Measurements from ENCODE around the gene UNC5A. TPM values are rescaled to one million over a fixed set of nuclear protein-coding genes. Genes with fewer than 3 reads are reported as not detected.

The UNC5A gene
- total RNA-seq, 4 donors from 2014 or later: 0.19 TPM; not detected in 3

DNA sequence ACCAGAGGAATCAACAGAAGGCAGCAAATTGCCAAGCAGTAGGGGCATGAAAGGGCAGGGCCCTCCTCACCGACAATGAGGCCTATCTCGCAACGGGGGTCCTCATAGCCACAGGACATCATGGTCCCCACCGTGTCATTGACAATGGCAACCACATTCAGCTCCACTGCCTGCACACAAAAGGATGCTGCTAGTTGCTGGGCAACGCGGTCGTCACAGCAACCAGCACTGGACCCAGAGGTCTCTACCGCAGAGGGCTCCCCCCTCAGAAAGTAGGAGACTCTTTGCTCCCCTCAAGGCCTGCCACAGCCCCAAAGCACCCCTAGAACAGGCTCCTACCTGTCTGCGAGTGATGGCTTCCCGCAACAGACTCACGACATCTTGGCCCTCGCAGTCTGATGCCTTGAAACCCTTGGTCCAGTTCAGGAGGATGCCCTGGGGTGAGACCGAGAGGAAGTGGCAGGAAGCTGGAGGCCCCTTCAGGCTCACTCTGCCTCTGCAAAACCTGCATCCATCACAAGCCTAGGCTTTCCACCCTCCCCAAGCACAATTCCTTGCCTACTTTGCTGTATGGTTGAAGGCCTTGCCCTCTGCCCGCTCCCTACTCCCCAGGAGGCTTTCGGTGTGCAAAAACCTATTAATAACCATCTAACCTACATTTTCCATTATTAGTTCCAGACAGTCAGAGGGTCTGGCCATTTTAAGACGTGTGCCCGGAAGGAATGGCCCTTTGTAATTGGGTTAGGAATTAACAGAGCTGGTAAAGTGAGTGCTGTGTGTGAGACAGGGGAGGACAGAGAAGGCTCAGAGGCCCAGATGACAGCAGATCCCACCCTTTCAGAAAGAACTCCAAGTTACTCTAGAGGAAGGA, 73.6 kb downstream of the UNC5A start:
- WGBS, 2 donors: 80 to 87% methylated on average over 2 to 11 of the region's 17 CpGs
- Histone ChIP-seq H3K27ac (no peak overlapping the region), H3K4me1 (no peaks in the 10 kb centered on the region), H3K27me3 (peaks cover 0 to 17% (median 0%) of the 10 kb centered on the region in 4 donors), H3K9me3 (no peaks in the 10 kb centered on the region), H3K36me3 (no peaks in the 10 kb centered on the region), H3K4me3 (no peak overlapping the region)
- TF ChIP-seq, protein P1, sequence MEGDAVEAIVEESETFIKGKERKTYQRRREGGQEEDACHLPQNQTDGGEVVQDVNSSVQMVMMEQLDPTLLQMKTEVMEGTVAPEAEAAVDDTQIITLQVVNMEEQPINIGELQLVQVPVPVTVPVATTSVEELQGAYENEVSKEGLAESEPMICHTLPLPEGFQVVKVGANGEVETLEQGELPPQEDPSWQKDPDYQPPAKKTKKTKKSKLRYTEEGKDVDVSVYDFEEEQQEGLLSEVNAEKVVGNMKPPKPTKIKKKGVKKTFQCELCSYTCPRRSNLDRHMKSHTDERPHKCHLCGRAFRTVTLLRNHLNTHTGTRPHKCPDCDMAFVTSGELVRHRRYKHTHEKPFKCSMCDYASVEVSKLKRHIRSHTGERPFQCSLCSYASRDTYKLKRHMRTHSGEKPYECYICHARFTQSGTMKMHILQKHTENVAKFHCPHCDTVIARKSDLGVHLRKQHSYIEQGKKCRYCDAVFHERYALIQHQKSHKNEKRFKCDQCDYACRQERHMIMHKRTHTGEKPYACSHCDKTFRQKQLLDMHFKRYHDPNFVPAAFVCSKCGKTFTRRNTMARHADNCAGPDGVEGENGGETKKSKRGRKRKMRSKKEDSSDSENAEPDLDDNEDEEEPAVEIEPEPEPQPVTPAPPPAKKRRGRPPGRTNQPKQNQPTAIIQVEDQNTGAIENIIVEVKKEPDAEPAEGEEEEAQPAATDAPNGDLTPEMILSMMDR (IDR thresholded peaks at IDR 0.05): no peak
- TF ChIP-seq POLR2A (IDR thresholded peaks at IDR 0.05): no peak
- no peak for DNase-seq
- intact Hi-C loops (cut with DNase I): no loop called here

DNA sequence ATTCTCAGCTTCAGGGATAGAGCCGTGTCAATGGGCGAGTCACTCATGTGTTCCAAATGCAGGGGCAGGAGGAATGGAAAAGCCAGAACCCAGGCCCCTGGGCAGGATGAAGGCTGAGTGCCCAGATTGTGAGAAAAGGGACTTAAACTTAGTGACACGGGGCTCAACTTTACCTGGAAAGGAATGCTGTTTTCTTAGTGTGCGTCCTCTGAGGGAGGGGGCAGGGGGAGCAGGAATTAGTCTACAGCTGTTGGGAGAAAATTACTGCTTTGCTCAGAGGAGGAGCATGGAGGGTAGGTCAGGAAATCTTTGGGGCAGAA, 74.2 kb downstream of the UNC5A start:
- TF ChIP-seq, protein P1 (IDR thresholded peaks at IDR 0.05): no peak
- TF ChIP-seq POLR2A (IDR thresholded peaks at IDR 0.05): no peak
- Histone ChIP-seq H3K4me1 (no peaks in the 10 kb centered on the region), H3K36me3 (no peaks in the 10 kb centered on the region), H3K27me3 (peaks cover 0 to 11% (median 0%) of the 10 kb centered on the region in 4 donors), H3K27ac (no peak overlapping the region), H3K4me3 (no peak overlapping the region), H3K9me3 (no peaks in the 10 kb centered on the region)
- intact Hi-C loops (cut with DNase I): no loop called here
- 54 to 60% methylated on average over 4 of the region's 4 CpGs for WGBS, 2 donors
- no peak for DNase-seq

DNA sequence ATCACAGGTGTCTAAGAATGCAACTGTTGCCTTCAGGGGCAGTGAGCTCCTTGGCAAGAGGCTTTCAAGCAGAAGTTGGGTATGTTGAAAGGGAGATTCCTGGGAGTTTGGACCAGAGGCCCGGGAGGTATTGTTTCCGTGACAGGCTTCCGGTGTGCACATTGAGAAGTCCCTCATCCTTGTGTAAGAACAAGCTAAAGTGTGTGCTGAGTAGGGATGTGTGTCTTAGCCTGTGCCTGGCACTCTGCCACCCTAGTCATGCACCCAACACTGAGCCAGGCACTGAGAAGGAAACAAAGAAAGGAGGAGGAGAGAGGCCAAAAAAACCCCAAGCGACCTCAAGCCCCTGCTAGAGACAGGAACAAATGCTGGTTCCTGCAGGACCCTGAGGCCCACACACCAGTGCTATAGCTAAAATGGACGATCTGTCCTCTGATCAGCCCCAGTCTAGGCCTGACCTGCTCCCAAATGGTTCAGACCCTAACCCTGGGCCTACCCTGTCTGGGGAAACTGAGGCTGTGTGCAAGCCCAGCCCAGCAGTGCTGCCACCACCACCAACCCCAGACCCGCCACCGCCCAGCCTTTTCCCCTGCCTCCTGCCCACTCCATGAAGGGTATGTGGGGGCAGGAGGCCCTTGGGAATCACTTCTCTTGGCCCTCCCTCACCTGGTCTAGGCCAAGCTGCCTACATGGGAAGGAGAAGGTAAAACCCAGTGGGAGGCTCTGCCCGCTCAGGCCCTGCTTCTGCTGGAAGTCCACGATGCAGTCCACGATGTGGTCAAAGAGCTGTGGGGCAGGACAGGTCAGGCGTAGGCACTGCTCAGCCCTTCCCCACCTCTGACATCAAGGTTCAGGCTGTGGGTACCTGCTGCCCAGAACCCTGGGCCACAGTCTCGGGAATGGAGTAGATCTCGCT, 76.2 kb downstream of the UNC5A start:
- DNase-seq: no peak
- intact Hi-C loops (cut with DNase I): no loop called here
- 81 to 84% methylated on average over 8 to 11 of the region's 13 CpGs for WGBS, 2 donors
- Histone ChIP-seq H3K27ac (no peak overlapping the region), H3K36me3 (no peaks in the 10 kb centered on the region), H3K27me3 (peaks cover 0 to 7% (median 0%) of the 10 kb centered on the region in 4 donors), H3K9me3 (no peaks in the 10 kb centered on the region), H3K4me1 (no peaks in the 10 kb centered on the region), H3K4me3 (no peak overlapping the region)
- no peak for TF ChIP-seq POLR2A (IDR thresholded peaks at IDR 0.05)
- TF ChIP-seq, protein P1 (IDR thresholded peaks at IDR 0.05): no peak

DNA sequence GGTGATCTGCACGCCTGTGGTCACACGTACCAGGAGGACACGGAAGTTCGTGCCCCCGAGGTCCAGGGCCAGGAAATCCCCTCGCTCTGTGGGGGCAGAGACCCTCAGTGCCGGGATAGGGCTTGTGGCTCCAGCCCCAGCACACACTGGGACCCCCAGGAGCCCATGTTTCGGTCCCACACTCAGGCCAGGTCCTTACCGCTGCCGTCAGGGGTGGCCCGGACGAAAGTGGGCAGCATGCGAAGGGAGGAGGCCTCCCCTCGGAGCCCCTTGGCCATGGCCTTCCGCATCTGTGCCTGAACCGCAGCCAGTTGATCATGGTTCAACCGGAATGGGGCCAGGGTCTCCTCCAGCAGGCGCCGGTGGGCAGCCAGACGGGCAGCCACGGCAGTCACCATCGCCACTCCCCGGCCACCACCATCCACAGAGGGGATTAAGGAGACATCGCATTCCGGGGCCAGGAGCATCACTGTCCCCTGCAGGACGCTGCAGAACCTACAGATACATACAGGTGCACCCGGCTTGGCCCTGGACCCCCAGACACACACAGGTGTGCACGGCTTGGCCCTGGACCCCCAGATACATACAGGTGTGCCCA, 77.0 kb downstream of the UNC5A start:
- DNase-seq: no peak
- 90 to 93% methylated on average over 7 to 8 of the region's 28 CpGs for WGBS, 2 donors
- Histone ChIP-seq H3K4me3 (no peak overlapping the region), H3K4me1 (no peaks in the 10 kb centered on the region), H3K36me3 (no peaks in the 10 kb centered on the region), H3K27me3 (peaks cover 0 to 10% (median 0%) of the 10 kb centered on the region in 4 donors), H3K9me3 (no peaks in the 10 kb centered on the region), H3K27ac (no peak overlapping the region)
- intact Hi-C loops (cut with DNase I): no loop called here
- TF ChIP-seq POLR2A (IDR thresholded peaks at IDR 0.05): no peak
- TF ChIP-seq, protein P1 (IDR thresholded peaks at IDR 0.05): no peak
